H1 (cell line): Measurements from ENCODE around the gene CBX2. TPM values are rescaled to one million over a fixed set of nuclear protein-coding genes. Genes with fewer than 3 reads are reported as not detected.

Source experiments
- CTCF ChIA-PET: fragments of 300-600 bp; sonication (Branson Sonifier 250); formaldehyde crosslinking; loops from one replicate; lab custom pipeline; 2021; ENCODE audit not compliant: partially characterized antibody; lab: Charles Lee
- POLR2A ChIA-PET: fragments of 300-600 bp; sonication (Branson Sonifier 250); formaldehyde crosslinking; loops from one replicate; lab custom pipeline; 2021; ENCODE audit warnings: inconsistent platforms; ENCODE audit not compliant: partially characterized antibody; lab: Charles Lee
- DNase-seq, 2 experiments: peaks; one replicate each; pipeline versions ENCODE4 v3.0.0 to v3.0.0-alpha.2; 2010 to 2022; ENCODE audit warnings: low spot score in 2 of 2, low read depth in 1 of 2, mixed read lengths in 1 of 2
- FAIRE-seq: peaks from 2 replicates; lab custom pipeline; 2011; peaks lifted over from hg19 to GRCh38; lab: Jason Lieb, UNC
- H2AFZ ChIP-seq: 2 replicates; pipeline ENCODE4 v1.8.1; 2012; ENCODE audit warnings: low read length, inconsistent platforms
- H2AK5ac ChIP-seq: 2 replicates; pipeline ENCODE4 v1.6.1; 2013; ENCODE audit warnings: low read depth, low read length
- H2BK120ac ChIP-seq: replicated peaks from 2 replicates; pipeline ENCODE3; 2013; ENCODE audit warnings: low read depth, low read length, inconsistent platforms
- H2BK12ac ChIP-seq: 2 replicates; pipeline ENCODE4 v1.6.1; 2013; ENCODE audit warnings: low read depth, low read length
- H2BK15ac ChIP-seq: 2 replicates; pipeline ENCODE4 v1.6.1; 2013; ENCODE audit warnings: low read length
- H2BK20ac ChIP-seq: 2 replicates; pipeline ENCODE4 v1.6.1; 2013; ENCODE audit warnings: low read length
- H2BK5ac ChIP-seq: 2 replicates; pipeline ENCODE4 v1.6.1; 2013; ENCODE audit warnings: low read depth, low read length
- H3K14ac ChIP-seq: 2 replicates; pipeline ENCODE4 v1.6.1; 2013; ENCODE audit warnings: inconsistent platforms; ENCODE audit not compliant: insufficient read length
- H3K18ac ChIP-seq: 2 replicates; pipeline ENCODE4 v1.6.1; 2013; ENCODE audit warnings: low read length; ENCODE audit errors: extremely low read depth
- H3K23ac ChIP-seq: 2 replicates; pipeline ENCODE4 v1.6.1; 2013; ENCODE audit warnings: inconsistent platforms; ENCODE audit not compliant: insufficient read length
- H3K23me2 ChIP-seq: 2 replicates; pipeline ENCODE4 v1.6.1; 2013; ENCODE audit warnings: low read depth, low read length
- H3K27ac ChIP-seq: 2 replicates; pipeline ENCODE4 v1.6.1; 2011; ENCODE audit warnings: low read depth, low read length, inconsistent platforms
- H3K27me3 ChIP-seq, 4 experiments: replicated peaks in 1 of 4; 1 replicate in 1 of 4; 2 replicates in 3 of 4; pipeline versions ENCODE4 v1.6.1 to v1.8.1; 2011 to 2013; ENCODE audit warnings: low read length in 3 of 4, mild to moderate bottlenecking in 3 of 4, inconsistent platforms in 2 of 4, mixed read lengths in 2 of 4, moderate library complexity in 1 of 4; ENCODE audit not compliant: control insufficient read depth in 3 of 4, insufficient read depth in 3 of 4; ENCODE audit errors: extremely low read depth in 1 of 4
- H3K36me3 ChIP-seq, 4 experiments: 2 replicates each; pipeline versions ENCODE4 v1.6.1 to v1.8.1; 2011 to 2013; ENCODE audit warnings: mild to moderate bottlenecking in 4 of 4, low read length in 3 of 4, moderate library complexity in 2 of 4, control low read depth in 1 of 4, inconsistent platforms in 1 of 4; ENCODE audit not compliant: insufficient read depth in 4 of 4, control insufficient read depth in 2 of 4
- H3K4ac ChIP-seq: replicated peaks from 2 replicates; pipeline ENCODE3; 2013; ENCODE audit warnings: low read length, low read depth, mixed read lengths, inconsistent platforms; ENCODE audit not compliant: insufficient read length
- H3K4me1 ChIP-seq, 4 experiments: replicated peaks in 1 of 4; 1 replicate in 1 of 4; 2 replicates in 3 of 4; pipeline versions ENCODE4 v1.6.1 to v1.8.1; 2011 to 2013; ENCODE audit warnings: low read length in 3 of 4, inconsistent platforms in 2 of 4, mixed read lengths in 1 of 4; ENCODE audit not compliant: insufficient read depth in 4 of 4, control insufficient read depth in 3 of 4
- H3K4me2 ChIP-seq, 2 experiments: 2 replicates each; pipeline versions ENCODE4 v1.6.1 to v1.8.1; 2011 to 2013; ENCODE audit warnings: low read depth in 2 of 2, low read length in 2 of 2, control low read depth in 1 of 2, inconsistent platforms in 1 of 2, mild to moderate bottlenecking in 1 of 2; ENCODE audit not compliant: insufficient read depth in 1 of 2
- H3K4me3 ChIP-seq, 4 experiments: fragments of 200-600, 300-600 bp in 1 of 4; sonication (generic), shearing (Covaris generic), sonication (Bioruptor Twin) in 1 of 4; 2 replicates each; pipeline versions ENCODE4 v1.5.1 to v1.8.1; 2011 to 2016; ENCODE audit warnings: low read length in 4 of 4, low read depth in 3 of 4, control low read depth in 2 of 4, inconsistent platforms in 2 of 4, mild to moderate bottlenecking in 2 of 4, mixed read lengths in 1 of 4, moderate library complexity in 1 of 4; ENCODE audit not compliant: insufficient read depth in 2 of 4; ENCODE audit errors: extremely low read depth in 1 of 4
- H3K56ac ChIP-seq: replicated peaks from 2 replicates; pipeline ENCODE3; 2013; ENCODE audit warnings: low read depth, mild to moderate bottlenecking, mixed read lengths, low read length, inconsistent platforms; ENCODE audit not compliant: insufficient read length
- H3K79me1 ChIP-seq: 2 replicates; pipeline ENCODE4 v1.6.1; 2013; ENCODE audit warnings: low read depth, low read length, control low read depth
- H3K79me2 ChIP-seq, 2 experiments: 2 replicates each; pipeline versions ENCODE4 v1.6.1 to v1.8.1; 2012 to 2013; ENCODE audit warnings: low read length in 2 of 2, mild to moderate bottlenecking in 2 of 2, inconsistent platforms in 1 of 2; ENCODE audit not compliant: insufficient read depth in 2 of 2, control insufficient read depth in 1 of 2
- H3K9ac ChIP-seq, 4 experiments: replicated peaks in 1 of 4; 1 replicate in 1 of 4; 2 replicates in 3 of 4; pipeline versions ENCODE4 v1.6.1 to v1.8.1; 2011 to 2013; ENCODE audit warnings: low read depth in 3 of 4, low read length in 3 of 4, control low read depth in 2 of 4, mild to moderate bottlenecking in 2 of 4, moderate library complexity in 2 of 4, inconsistent platforms in 1 of 4; ENCODE audit errors: extremely low read depth in 1 of 4
- H3K9me3 ChIP-seq, 2 experiments: 2 replicates each; pipeline versions ENCODE4 v1.6.1 to v1.8.1; 2012 to 2013; ENCODE audit warnings: mild to moderate bottlenecking in 2 of 2, moderate library complexity in 2 of 2, control low read depth in 1 of 2, inconsistent platforms in 1 of 2, low read depth in 1 of 2, low read length in 1 of 2, mixed read lengths in 1 of 2; ENCODE audit not compliant: insufficient read depth in 2 of 2
- H4K20me1 ChIP-seq, 2 experiments: replicated peaks in 1 of 2; 2 replicates each; pipeline versions ENCODE3 to v1.8.1; 2011 to 2013; ENCODE audit warnings: inconsistent platforms in 2 of 2, low read length in 2 of 2, mild to moderate bottlenecking in 1 of 2; ENCODE audit not compliant: insufficient read depth in 2 of 2, control insufficient read depth in 1 of 2
- H4K5ac ChIP-seq: 2 replicates; pipeline ENCODE4 v1.6.1; 2013; ENCODE audit warnings: low read length, low read depth, mixed read lengths, inconsistent platforms; ENCODE audit not compliant: insufficient read length
- H4K8ac ChIP-seq: 2 replicates; pipeline ENCODE4 v1.8.0; 2013; ENCODE audit warnings: mild to moderate bottlenecking, moderate library complexity, low read length, inconsistent platforms; ENCODE audit not compliant: insufficient read depth; ENCODE audit errors: extremely low read depth
- H4K91ac ChIP-seq: replicated peaks from 2 replicates; pipeline ENCODE3; 2013; ENCODE audit warnings: low read length, mixed read lengths, inconsistent platforms; ENCODE audit not compliant: insufficient read length
- CEBPB ChIP-seq: IDR thresholded peaks from 2 replicates; pipeline ENCODE4 v1.6.1; 2012; ENCODE audit warnings: low read depth, low read length
- JUN ChIP-seq: IDR thresholded peaks from 2 replicates; pipeline ENCODE4 v1.6.1; 2011; ENCODE audit warnings: low read depth, mild to moderate bottlenecking, improper control_type of control experiment, low read length
- KDM4A ChIP-seq: IDR thresholded peaks from one replicate; pipeline ENCODE4 v1.7.1; 2012; ENCODE audit warnings: low read depth, mild to moderate bottlenecking, moderate library complexity, low read length, inconsistent platforms; ENCODE audit not compliant: severe bottlenecking
- MAFK ChIP-seq: IDR thresholded peaks from 2 replicates; pipeline ENCODE4 v1.6.1; 2012; ENCODE audit warnings: low read depth, mild to moderate bottlenecking, improper control_type of control experiment, low read length
- POLR2A ChIP-seq, 2 experiments: IDR thresholded peaks; 1 replicate in 1 of 2; 2 replicates in 1 of 2; pipeline ENCODE4 v1.6.1; 2011; ENCODE audit warnings: low read depth in 2 of 2, low read length in 2 of 2, mild to moderate bottlenecking in 2 of 2; ENCODE audit errors: control extremely low read depth in 1 of 2
- SIX5 ChIP-seq: IDR thresholded peaks from 2 replicates; pipeline ENCODE4 v1.6.1; 2011; ENCODE audit warnings: mild to moderate bottlenecking, low read depth, low read length
- SUZ12 ChIP-seq: fragments of 200-600 bp; sonication (generic); IDR thresholded peaks from 2 replicates; pipeline ENCODE4 v1.6.1; 2012; ENCODE audit warnings: mild to moderate bottlenecking, inconsistent platforms, low read length, moderate library complexity, mixed read lengths
- WGBS, 2 experiments: shearing (Covaris generic) in 1 of 2; methylation state at CpG; one replicate each; pipeline versions ENCODE4 v1.1.6 to v1.1.7; 2013 to 2015; ENCODE audit warnings: low lambda C conversion rate in 2 of 2, mixed read lengths in 2 of 2, inconsistent platforms in 1 of 2, low coverage in 1 of 2, missing lambda C conversion rate in 1 of 2; ENCODE audit not compliant: insufficient replicate concordance in 2 of 2, insufficient coverage in 1 of 2, insufficient read length in 1 of 2; ENCODE audit errors: extremely low coverage in 1 of 2, missing lambda C conversion rate in 1 of 2; 5-methylcytosine and 5-hydroxymethylcytosine counted together
- polyA plus RNA-seq, 7 experiments: library from polyadenylated mRNA; depleted of rRNA in 3 of 7; stranded (reverse) in 5 of 7; unstranded in 2 of 7; fragments of >200 nt in 5 of 7; fragments of 200-250 nt in 2 of 7; gene quantifications; 1 replicate in 5 of 7; 2 replicates in 1 of 7; 4 replicates in 1 of 7; pipeline versions ENCODE4 v1.2.1 to v1.2.3, GENCODE V29; 2011 to 2013; ENCODE audit warnings: missing spikeins in 2 of 7, mixed read lengths in 2 of 7
- total RNA-seq: library from RNA; stranded (reverse); fragmentation: NEBNext Ultra II Directional; extraction: Animal tissue kit (Norgen Biotek cat#: 25700); gene quantifications from 2 replicates; pipeline ENCODE4 v1.2.1, GENCODE V29; 2021

The CBX2 gene
- total and polyA plus RNA-seq, 2 of the 8 experiments (the other 6 are each of a cell fraction or from before 2014, with no cell fraction given), result 64.3 to 83.9 TPM

- H3K4me3 ChIP-seq, result no peak overlapping the region
- no peak overlapping the region for H3K14ac ChIP-seq
- DNase-seq, result peak in 1 of 2 experiments; percentile 50
- H3K9me3 ChIP-seq, result no peaks in the 10 kb centered on the region; a peak in 1 of 4 replicates
- WGBS, 2 experiments, result 84% methylated on average over 8 of the region's 8 CpGs; no CpG with 5 or more reads in 1 of the 2 experiments
- H3K23ac ChIP-seq, result no peak overlapping the region
- H2BK20ac ChIP-seq, result 0 out of 2 replicates have a peak overlapping the region, but pooled peaks have one; percentile 43
- H2BK5ac ChIP-seq, result peak overlapping the region; percentile 56; the same call in 1 of the 2 replicates
- no peak overlapping the region; the same call in 1 of the 2 replicates for H3K18ac ChIP-seq
- CTCF ChIA-PET, result interaction anchor here (1.5 to 24.7 kb wide), 5 partner anchors 9 to 144 kb away, joined by 5 to 576 read pairs (median 24); partner anchors contain the start of genes CBX4 and CBX8
- H4K20me1 ChIP-seq, result peaks cover 7 to 15% of the 10 kb centered on the region in 2 experiments
- H4K5ac ChIP-seq, result no peak overlapping the region
- H3K56ac ChIP-seq, result no peak overlapping the region
- no peaks in the 10 kb centered on the region for H3K79me1 ChIP-seq
- H4K91ac ChIP-seq, result no peak overlapping the region
- no peak for FAIRE-seq
- H3K79me2 ChIP-seq, result no peaks in the 10 kb centered on the region
- no peak overlapping the region for H2AFZ ChIP-seq
- H3K27ac ChIP-seq, result no peak overlapping the region
- peak overlapping the region; percentile 97; the same call in 1 of the 2 replicates for H2BK12ac ChIP-seq
- peaks cover 3 to 43% (median 18%) of the 10 kb centered on the region in 4 experiments for H3K4me1 ChIP-seq
- H4K8ac ChIP-seq, result no peak overlapping the region
- H2AK5ac ChIP-seq, result peak overlapping the region; percentile 95
- H3K9ac ChIP-seq, result no peak overlapping the region
- peaks cover 59 to 98% (median 88%) of the 10 kb centered on the region in 4 experiments for H3K27me3 ChIP-seq
- peaks cover 5% of the 10 kb centered on the region; the same call in 1 of the 2 replicates for H3K23me2 ChIP-seq
- no peak overlapping the region for H2BK120ac ChIP-seq
- H3K4ac ChIP-seq, result no peak overlapping the region
- POLR2A ChIA-PET, result interaction anchor here (0.8 to 15.2 kb wide), 4 partner anchors 20 to 85 kb away, joined by 3 to 374 read pairs (median 3); no protein-coding TSS in a partner anchor
- peak overlapping the region in 1 of 2 experiments; percentile 82; a peak in 1 of 4 replicates for H3K4me2 ChIP-seq
- H3K36me3 ChIP-seq, result peaks cover 0 to 4% (median 0%) of the 10 kb centered on the region in 4 experiments; a peak in 2 of 8 replicates
- peak overlapping the region; percentile 92; the same call in 1 of the 2 replicates for H2BK15ac ChIP-seq
- TF ChIP-seq SIX5, result no peak
- no peak for TF ChIP-seq KDM4A
- TF ChIP-seq JUN, result no peak
- no peak for TF ChIP-seq CEBPB
- no peak for TF ChIP-seq MAFK
- TF ChIP-seq SUZ12, result no peak
- TF ChIP-seq POLR2A (IDR thresholded peaks at IDR 0.05; ENCODE audit: control extremely low read depth in 1 of 2, low read depth in 2 of 2, low read length in 2 of 2), result no peak
Measured at GRCh38 chr17:79830763-79831264, 52.9 kb downstream of the CBX2 start.
